HepG2 (cell line): ENCODE data around the gene BTRC. TPM values are rescaled to one million over a fixed set of nuclear protein-coding genes. Genes with fewer than 3 reads are reported as not detected.

Source experiments
- ATAC-seq: fragments of 200-7000 bp; cut with Tn5 transposase; 3 replicates; pipeline ENCODE4 v1.9.1; 2020; ENCODE audit warnings: mild to moderate bottlenecking, moderate library complexity
- BruUV-seq: library from RNA; stranded (reverse); fragments of 400-500 nt; replicated peaks from 2 replicates; lab custom pipeline; 2021; lab: Mats Ljungman, UMichigan
- CTCF ChIA-PET: fragments of 300-600 bp; formaldehyde crosslinking; extraction: SDS; loops from one replicate; lab custom pipeline; 2021; ENCODE audit warnings: low total read pairs, inconsistent platforms, low intra/inter-chr PET ratio; lab: Yijun Ruan, JAX
- POLR2A ChIA-PET: fragments of 350-600 bp; sonication (Branson Sonifier 250); formaldehyde crosslinking; loops from one replicate; lab custom pipeline; 2020; ENCODE audit warnings: antibody characterized with exemption, inconsistent platforms; lab: Yijun Ruan, JAX
- DNase-seq: peaks from one replicate; pipeline ENCODE4 v3.0.0-alpha.2; 2015; ENCODE audit warnings: low spot score
- FAIRE-seq: peaks from 3 replicates; lab custom pipeline; 2011; peaks lifted over from hg19 to GRCh38; lab: Jason Lieb, UNC
- H2AFZ ChIP-seq: one replicate; pipeline ENCODE4 v1.6.1; 2011; ENCODE audit warnings: low read length, inconsistent platforms
- H3K27ac ChIP-seq: fragments of 300-600 bp; 3 replicates; pipeline ENCODE4 v1.8.0; 2011; ENCODE audit warnings: mixed run types, mild to moderate bottlenecking, mixed read lengths, low read length, inconsistent platforms; ENCODE audit not compliant: insufficient read depth; ENCODE audit errors: extremely low read length
- H3K27me3 ChIP-seq, 2 experiments: fragments of 200-600 bp in 1 of 2; 2 replicates in 1 of 2; 3 replicates in 1 of 2; pipeline versions ENCODE4 v1.6.0 to v1.8.0; 2011; ENCODE audit warnings: low read length in 2 of 2, mild to moderate bottlenecking in 2 of 2, moderate library complexity in 2 of 2, inconsistent platforms in 1 of 2; ENCODE audit not compliant: insufficient read depth in 2 of 2, control insufficient read depth in 1 of 2
- H3K36me3 ChIP-seq, 2 experiments: fragments of 200-600 bp in 1 of 2; replicated peaks in 1 of 2; 2 replicates in 1 of 2; 3 replicates in 1 of 2; pipeline versions ENCODE4 v1.5.1 to v1.8.0; 2011; ENCODE audit warnings: low read length in 2 of 2, inconsistent platforms in 1 of 2; ENCODE audit not compliant: insufficient read depth in 2 of 2, control insufficient read depth in 1 of 2
- H3K4me1 ChIP-seq: 2 replicates; pipeline ENCODE4 v1.5.1; 2012; ENCODE audit warnings: low read length, inconsistent platforms; ENCODE audit not compliant: insufficient read depth
- H3K4me2 ChIP-seq: 2 replicates; pipeline ENCODE4 v1.6.0; 2011; ENCODE audit warnings: low read depth, low read length, inconsistent platforms
- H3K4me3 ChIP-seq, 3 experiments: fragments of 200-600 bp in 1 of 3; sonication (generic), shearing (Covaris generic) in 1 of 3; replicated peaks in 1 of 3; 2 replicates each; pipeline ENCODE4 v1.5.1; 2011 to 2016; ENCODE audit warnings: low read length in 3 of 3, inconsistent platforms in 2 of 3, low read depth in 2 of 3, mild to moderate bottlenecking in 2 of 3, control low read depth in 1 of 3, mixed read lengths in 1 of 3; ENCODE audit not compliant: insufficient read depth in 1 of 3
- H3K79me2 ChIP-seq: one replicate; pipeline ENCODE4 v1.6.1; 2011; ENCODE audit warnings: low read length, inconsistent platforms; ENCODE audit not compliant: insufficient read depth
- H3K9ac ChIP-seq: 2 replicates; pipeline ENCODE4 v1.6.0; 2011; ENCODE audit warnings: mild to moderate bottlenecking, low read depth, low read length, inconsistent platforms; ENCODE audit not compliant: insufficient read depth
- H3K9me3 ChIP-seq: 2 replicates; pipeline ENCODE4 v1.5.1; 2012; ENCODE audit warnings: mild to moderate bottlenecking, low read length
- H4K20me1 ChIP-seq: 2 replicates; pipeline ENCODE4 v1.6.0; 2011; ENCODE audit warnings: inconsistent platforms, mild to moderate bottlenecking, low read length, moderate library complexity; ENCODE audit not compliant: insufficient read depth
- HNRNPH1 ChIP-seq: fragments of 200-400 bp; formaldehyde crosslinking; optimal IDR thresholded peaks from 2 replicates; pipeline ENCODE3; 2017; ENCODE audit warnings: mild to moderate bottlenecking, low read depth, low read length
- HOXD1 ChIP-seq: sonication (generic); formaldehyde crosslinking; IDR thresholded peaks from 2 replicates; pipeline ENCODE4 v1.5.0; 2020; ENCODE audit warnings: missing genetic modification reagents
- IRX3 ChIP-seq: sonication (generic); formaldehyde crosslinking; IDR thresholded peaks from 2 replicates; pipeline ENCODE4 v1.8.1; 2023; ENCODE audit warnings: mild to moderate bottlenecking, low read depth, missing genetic modification reagents, borderline replicate concordance
- KDM6A ChIP-seq: IDR thresholded peaks from 2 replicates; pipeline ENCODE4 v1.6.1; 2016; ENCODE audit warnings: low read depth
- MTERF4 ChIP-seq: sonication (generic); formaldehyde crosslinking; IDR thresholded peaks from 2 replicates; pipeline ENCODE4 v1.8.0; 2023; ENCODE audit warnings: mild to moderate bottlenecking, missing genetic modification reagents
- RFX5 ChIP-seq: IDR thresholded peaks from 2 replicates; pipeline ENCODE4 v1.6.1; 2011; ENCODE audit warnings: low read depth, low read length, improper control_type of control experiment
- STAT5B ChIP-seq: sonication (generic); formaldehyde crosslinking; IDR thresholded peaks from 2 replicates; pipeline ENCODE4 v1.4.0; 2020; ENCODE audit warnings: missing genetic modification reagents
- TFE3 ChIP-seq: IDR thresholded peaks from 2 replicates; pipeline ENCODE4 v1.6.1; 2016
- TRIM24 ChIP-seq: sonication (generic); formaldehyde crosslinking; IDR thresholded peaks from 2 replicates; pipeline ENCODE4 v1.8.0; 2022; ENCODE audit warnings: mild to moderate bottlenecking, missing genetic modification reagents
- ZBTB4 ChIP-seq: sonication (generic); formaldehyde crosslinking; IDR thresholded peaks from 2 replicates; pipeline ENCODE4 v1.4.0; 2020; ENCODE audit warnings: missing genetic modification reagents, mild to moderate bottlenecking, borderline replicate concordance
- ZBTB49 ChIP-seq: sonication (generic); formaldehyde crosslinking; IDR thresholded peaks from 2 replicates; pipeline ENCODE4 v1.4.0; 2020; ENCODE audit warnings: missing genetic modification reagents, borderline replicate concordance
- ZKSCAN1 ChIP-seq: fragments of 150-350 bp; IDR thresholded peaks from 2 replicates; pipeline ENCODE4 v1.6.1; 2014; ENCODE audit warnings: low read length
- ZMYM3 ChIP-seq: sonication (generic); formaldehyde crosslinking; IDR thresholded peaks from 2 replicates; pipeline ENCODE4 v1.5.1; 2020; ENCODE audit warnings: mild to moderate bottlenecking, missing genetic modification reagents
- ZNF672 ChIP-seq: sonication (generic); formaldehyde crosslinking; IDR thresholded peaks from 2 replicates; pipeline ENCODE4 v1.8.1; 2022; ENCODE audit warnings: missing genetic modification reagents
- ZNF720 ChIP-seq: sonication (generic); formaldehyde crosslinking; IDR thresholded peaks from 2 replicates; pipeline ENCODE4 v1.4.0; 2020; ENCODE audit warnings: missing genetic modification reagents
- ZNF747 ChIP-seq: sonication (generic); formaldehyde crosslinking; IDR thresholded peaks from 2 replicates; pipeline ENCODE4 v1.8.1; 2023; ENCODE audit warnings: missing genetic modification reagents, mild to moderate bottlenecking, borderline replicate concordance
- WGBS: methylation state at CpG from one replicate; pipeline ENCODE4 v1.1.6; 2017; ENCODE audit warnings: low lambda C conversion rate; 5-methylcytosine and 5-hydroxymethylcytosine counted together
- in situ Hi-C: cut with HindIII; loops from 2 replicates; pipeline ENCODE4 v1.10.0; 2017; ENCODE audit warnings: low pct_unique_long_range_greater_than_20kb; ENCODE audit not compliant: extremely low pct_ligation_motif_present
- intact Hi-C: fragments of 100-400 bp; cut with micrococcal nuclease; formaldehyde crosslinking; loops from one replicate; pipeline ENCODE4 v1.10.0; 2022; ENCODE audit not compliant: unreplicated experiment
- polyA plus RNA-seq, 8 experiments: library from polyadenylated mRNA; depleted of rRNA in 3 of 8; stranded (reverse) in 7 of 8; unstranded in 1 of 8; fragments of >200 nt; fragmentation: Illumina TruSeq in 4 of 8; extraction: Trizol in 4 of 8; gene quantifications; 2 replicates each; pipeline versions ENCODE4 v1.2.1 to v1.2.3, GENCODE V29; 2011 to 2016; ENCODE audit warnings: low read depth in 4 of 8, missing spikeins in 1 of 8, mixed read lengths in 1 of 8; ENCODE audit not compliant: insufficient read depth in 1 of 8
- total RNA-seq, 5 experiments: library from RNA; depleted of rRNA; stranded (reverse); fragments of >200 nt; fragmentation: Illumina TruSeq; extraction: Trizol; gene quantifications; 2 replicates each; pipeline ENCODE4 v1.2.3, GENCODE V29; 2016; ENCODE audit warnings: low read depth in 1 of 5

BTRC gene
- total and polyA plus RNA-seq, 2 of the 13 experiments (the other 11 are each of a cell fraction or from before 2014, with no cell fraction given) = 12.0 to 14.4 TPM

- no peak for TF ChIP-seq ZBTB49 (CRISPR knock-in tag)
- no peak for TF ChIP-seq TRIM24 (CRISPR knock-in tag)
- TF ChIP-seq, all 625 proteins: peak for 0
These were observed 130.3 kb downstream of the BTRC start (continued) for GRCh38 chr10:101484175-101484745.

- in situ Hi-C loops = no loop called here
- H3K4me3 ChIP-seq = no peak overlapping the region
- no peak for TF ChIP-seq ZNF720
- no peak for TF ChIP-seq HOXD1
- TF ChIP-seq KDM6A (CRISPR knock-in tag) = no peak
- no peak for TF ChIP-seq HNRNPH1
- TF ChIP-seq ZBTB4 (CRISPR knock-in tag) = no peak
- no peak for TF ChIP-seq MTERF4 (CRISPR knock-in tag)
- no peak for TF ChIP-seq ZKSCAN1
- TF ChIP-seq ZNF747 = no peak
- TF ChIP-seq IRX3 (CRISPR knock-in tag) = no peak
- no peak for TF ChIP-seq TFE3 (CRISPR knock-in tag)
- TF ChIP-seq ZMYM3 (CRISPR knock-in tag) = no peak
- no peak for TF ChIP-seq RFX5
- TF ChIP-seq STAT5B (CRISPR knock-in tag) = no peak
- TF ChIP-seq ZNF672 (CRISPR knock-in tag) = no peak
These were observed 131.2 kb downstream of the BTRC start for GRCh38 chr10:101485207-101485606.

More at GRCh38 chr10:101485207-101485606, 131.2 kb downstream of the BTRC start:
- Histone ChIP-seq H3K36me3 (0 out of 5 replicates have a peak, but pooled peaks cover 1 to 2% of the 10 kb centered on the region in 2 experiments), H3K79me2 (no peaks in the 10 kb centered on the region), H3K27ac (no peak overlapping the region), H3K27me3 (no peaks in the 10 kb centered on the region), H3K9me3 (no peaks in the 10 kb centered on the region), H3K9ac (no peak overlapping the region), H2AFZ (no peak overlapping the region), H4K20me1 (no peaks in the 10 kb centered on the region), H3K4me1 (peaks cover 13% of the 10 kb centered on the region), H3K4me2 (no peak overlapping the region)
- POLR2A ChIA-PET = interaction anchor here (0.8 kb wide), 1 partner anchor 9 kb away, joined by 5 read pairs; no protein-coding TSS in a partner anchor
- intact Hi-C loops = no loop called here
- 91% methylated on average over 5 of the region's 5 CpGs for WGBS
- ATAC-seq = no peak
- BruUV-seq = no TSS peak
- no peak for DNase-seq
- FAIRE-seq = no peak
- CTCF ChIA-PET = no interaction called here
